ENCODE results near the gene DNASE1L3.

DNASE1L3 gene

GRCh38 chr3:58200846-58201355 is 9.9 kb downstream of the DNASE1L3 start:
- TF ChIP-seq CTCF (IDR thresholded peaks at IDR 0.05; ENCODE audit: insufficient read depth, low read length, poor library complexity, severe bottlenecking) = no peak
- no peak overlapping the region for H3K4me3 ChIP-seq (replicated peaks; ENCODE audit: low read depth, low read length)
- H3K27me3 ChIP-seq (replicated peaks; ENCODE audit: control insufficient read depth, insufficient read depth, low read length) = no peaks in the 10 kb centered on the region
- H3K36me3 ChIP-seq (ENCODE audit: control insufficient read depth, insufficient read depth, low read length) = no peaks in the 10 kb centered on the region
- DNase-seq (ENCODE audit: extremely low read depth, insufficient read length) = peak; percentile 66

GRCh38 chr3:58200121-58200709 is 10.6 kb downstream of the DNASE1L3 start:
- no peak for TF ChIP-seq CTCF (IDR thresholded peaks at IDR 0.05; ENCODE audit: insufficient read depth, low read length, poor library complexity, severe bottlenecking)
- Histone ChIP-seq H3K36me3 (ENCODE audit: control insufficient read depth, insufficient read depth, low read length) (no peaks in the 10 kb centered on the region), H3K4me3 (replicated peaks; ENCODE audit: low read depth, low read length) (no peak overlapping the region), H3K27me3 (replicated peaks; ENCODE audit: control insufficient read depth, insufficient read depth, low read length) (no peaks in the 10 kb centered on the region)
- no peak for DNase-seq (ENCODE audit: extremely low read depth, insufficient read length)

DNA sequence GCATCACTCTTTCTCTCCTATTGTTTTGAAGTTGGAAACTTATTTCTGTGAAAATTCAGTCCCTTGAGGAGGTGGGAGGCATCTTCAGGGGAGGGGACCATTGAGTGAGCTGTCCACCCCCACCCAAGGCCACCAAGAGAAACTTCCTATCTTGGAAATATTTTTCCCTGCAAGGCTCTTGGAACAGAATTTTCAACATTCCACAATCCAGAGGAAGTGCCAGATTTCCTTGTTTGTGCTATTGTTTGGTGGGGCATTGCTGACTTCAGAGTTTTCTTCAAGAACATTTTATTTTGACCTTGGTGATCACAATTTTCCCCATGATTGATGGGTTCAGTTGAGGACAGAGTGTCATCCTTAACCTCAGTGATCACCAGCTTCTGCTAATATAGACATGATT is 12.0 kb downstream of the DNASE1L3 start:
- no peak for TF ChIP-seq CTCF (IDR thresholded peaks at IDR 0.05; ENCODE audit: insufficient read depth, low read length, poor library complexity, severe bottlenecking)
- Histone ChIP-seq H3K4me3 (replicated peaks; ENCODE audit: low read depth, low read length) (no peak overlapping the region), H3K27me3 (replicated peaks; ENCODE audit: control insufficient read depth, insufficient read depth, low read length) (no peaks in the 10 kb centered on the region), H3K36me3 (ENCODE audit: control insufficient read depth, insufficient read depth, low read length) (no peaks in the 10 kb centered on the region)
- no peak for DNase-seq (ENCODE audit: extremely low read depth, insufficient read length)

DNA sequence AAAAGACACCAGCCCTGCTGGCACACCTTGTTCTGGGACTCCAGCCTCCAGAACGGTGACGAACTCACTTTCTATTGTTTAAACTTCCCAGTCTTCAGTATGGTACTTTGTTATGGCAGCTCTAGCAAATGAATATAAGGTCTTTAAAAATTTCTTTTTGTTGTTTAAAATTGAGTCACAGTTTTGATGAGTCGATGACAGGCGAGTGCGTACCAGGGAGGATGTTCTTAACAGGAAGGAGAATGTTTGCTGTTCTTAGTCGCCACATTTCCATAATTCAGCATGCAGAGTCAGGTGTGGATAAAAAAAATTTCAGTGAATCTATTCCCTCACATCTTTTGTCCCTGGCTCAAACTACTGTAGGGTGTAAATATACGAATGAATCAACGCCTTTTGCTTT is 12.4 kb downstream of the DNASE1L3 start:
- no peak for DNase-seq (ENCODE audit: extremely low read depth, insufficient read length)
- no peak for TF ChIP-seq CTCF (IDR thresholded peaks at IDR 0.05; ENCODE audit: insufficient read depth, low read length, poor library complexity, severe bottlenecking)
- Histone ChIP-seq H3K4me3 (replicated peaks; ENCODE audit: low read depth, low read length) (no peak overlapping the region), H3K36me3 (ENCODE audit: control insufficient read depth, insufficient read depth, low read length) (no peaks in the 10 kb centered on the region), H3K27me3 (replicated peaks; ENCODE audit: control insufficient read depth, insufficient read depth, low read length) (no peaks in the 10 kb centered on the region)

GRCh38 chr3:58197588-58197987 is 13.2 kb downstream of the DNASE1L3 start:
- no peak for DNase-seq (ENCODE audit: extremely low read depth, insufficient read length)
- Histone ChIP-seq H3K27me3 (replicated peaks; ENCODE audit: control insufficient read depth, insufficient read depth, low read length) (no peaks in the 10 kb centered on the region), H3K36me3 (ENCODE audit: control insufficient read depth, insufficient read depth, low read length) (no peaks in the 10 kb centered on the region), H3K4me3 (replicated peaks; ENCODE audit: low read depth, low read length) (no peak overlapping the region)
- no peak for TF ChIP-seq CTCF (IDR thresholded peaks at IDR 0.05; ENCODE audit: insufficient read depth, low read length, poor library complexity, severe bottlenecking)

Measured in GM06990 (cell line).